ENCODE data around the gene CBLC.
"Not testable (repeated sequence)": the region's sequence is repeated elsewhere in the genome, so short reads cannot be mapped to it uniquely, and the experiment has no call there.

Gene CBLC

DNA sequence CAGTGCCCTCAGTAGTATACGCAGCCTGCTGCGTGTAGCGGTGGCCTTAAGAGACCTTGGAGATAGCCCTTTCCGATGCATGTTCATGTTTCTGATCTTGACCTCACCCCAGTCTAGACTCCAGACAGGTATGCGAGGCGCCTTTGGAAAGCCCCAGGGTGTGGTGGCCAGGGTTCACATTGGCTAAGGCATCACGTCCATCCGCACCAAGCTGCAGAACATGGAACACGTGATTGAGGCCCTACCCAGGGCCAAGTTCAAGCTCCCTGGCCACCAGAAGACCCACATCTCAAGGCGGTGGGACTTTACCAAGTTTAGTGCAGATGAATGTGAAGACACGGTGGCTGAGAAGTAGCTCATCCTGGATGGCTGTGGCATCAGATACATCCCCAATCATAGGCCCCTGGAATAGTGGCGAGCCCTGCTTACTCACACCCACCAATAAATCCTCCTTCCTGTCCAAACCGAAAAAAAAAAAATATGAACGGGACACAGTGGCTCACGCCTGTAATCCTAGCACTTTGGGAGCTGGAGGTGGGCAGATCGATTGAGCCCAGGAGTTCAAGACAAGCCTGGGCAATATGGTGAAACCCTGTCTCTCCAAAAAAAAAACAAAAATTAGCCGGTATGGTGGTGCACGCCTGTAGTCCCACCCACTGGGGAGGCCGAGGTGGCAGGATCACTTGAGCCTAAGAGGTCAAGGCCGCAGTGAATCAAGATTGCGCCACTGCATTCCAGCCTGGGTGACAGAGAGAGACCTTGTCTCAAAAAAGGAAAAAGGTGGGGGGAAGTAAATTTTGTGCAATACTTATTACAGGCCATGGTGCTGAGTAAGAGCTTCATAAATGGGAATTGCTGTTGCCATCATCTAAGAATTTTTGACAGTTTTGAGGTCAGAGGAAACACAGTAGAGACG lies 12.4 kb upstream of the CBLC start:
- no peak for DNase-seq (ENCODE audit: low spot score)

DNA sequence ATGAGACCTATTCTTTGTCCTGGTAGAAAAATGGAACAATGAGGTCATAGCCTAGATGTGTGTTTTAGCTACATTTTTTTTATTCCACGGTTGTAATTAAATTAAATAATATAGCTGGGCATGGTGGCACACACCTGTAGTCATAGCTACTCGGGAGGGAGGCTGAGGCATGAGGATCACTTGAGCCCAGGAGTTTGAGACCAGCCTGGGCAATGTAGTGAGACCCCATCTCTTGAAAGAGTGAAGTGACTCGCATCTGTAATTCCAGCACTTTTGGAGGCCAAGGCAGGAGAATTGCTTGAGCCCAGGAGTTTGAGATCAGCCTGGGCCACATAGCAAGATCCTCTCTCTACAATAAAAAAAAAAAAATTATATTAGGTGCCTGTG lies 11.7 kb upstream of the CBLC start:
- no peak for DNase-seq (ENCODE audit: low spot score)

DNA sequence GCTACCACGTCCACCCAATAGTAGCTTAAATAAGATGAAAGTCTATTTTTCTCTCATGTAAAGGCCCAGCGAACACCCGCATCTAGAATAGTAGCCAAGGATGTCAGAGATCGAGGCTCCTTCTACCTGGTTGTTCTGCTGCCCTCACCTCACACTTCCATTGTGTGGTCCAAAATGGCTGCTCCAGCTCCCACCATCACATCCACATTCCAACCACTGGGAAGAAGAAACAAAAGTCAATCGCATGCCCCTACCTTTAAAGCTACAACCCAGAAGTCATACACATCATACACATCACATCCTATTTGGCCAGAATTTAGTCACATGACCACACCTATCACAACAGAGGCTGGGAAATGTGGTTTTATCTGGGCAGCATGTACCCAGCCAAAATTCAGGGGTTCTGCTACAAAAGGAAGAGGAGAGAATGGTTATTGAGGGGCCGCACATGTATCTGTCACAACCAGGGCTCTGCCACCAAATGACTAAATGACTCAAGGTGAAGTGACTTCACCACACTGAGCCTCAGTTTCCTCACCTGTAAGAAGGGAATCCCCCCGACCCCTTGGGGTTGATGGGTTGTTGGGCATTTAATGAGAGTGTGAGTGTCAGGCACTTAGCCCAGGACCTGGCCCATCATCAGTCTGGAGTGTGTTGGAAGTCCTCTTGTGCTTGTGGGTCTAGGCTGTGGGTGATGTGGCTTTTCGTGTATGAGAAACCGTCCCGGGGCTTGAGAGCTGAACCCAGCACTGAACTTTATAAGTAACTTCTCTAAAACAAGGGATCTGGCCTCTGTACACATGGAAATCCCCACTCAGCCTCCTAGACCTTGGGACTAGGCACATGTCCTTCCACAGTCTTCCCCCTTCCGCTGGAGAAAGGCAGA lies 10.2 kb upstream of the CBLC start:
- DNase-seq (ENCODE audit: low spot score): no peak

DNA sequence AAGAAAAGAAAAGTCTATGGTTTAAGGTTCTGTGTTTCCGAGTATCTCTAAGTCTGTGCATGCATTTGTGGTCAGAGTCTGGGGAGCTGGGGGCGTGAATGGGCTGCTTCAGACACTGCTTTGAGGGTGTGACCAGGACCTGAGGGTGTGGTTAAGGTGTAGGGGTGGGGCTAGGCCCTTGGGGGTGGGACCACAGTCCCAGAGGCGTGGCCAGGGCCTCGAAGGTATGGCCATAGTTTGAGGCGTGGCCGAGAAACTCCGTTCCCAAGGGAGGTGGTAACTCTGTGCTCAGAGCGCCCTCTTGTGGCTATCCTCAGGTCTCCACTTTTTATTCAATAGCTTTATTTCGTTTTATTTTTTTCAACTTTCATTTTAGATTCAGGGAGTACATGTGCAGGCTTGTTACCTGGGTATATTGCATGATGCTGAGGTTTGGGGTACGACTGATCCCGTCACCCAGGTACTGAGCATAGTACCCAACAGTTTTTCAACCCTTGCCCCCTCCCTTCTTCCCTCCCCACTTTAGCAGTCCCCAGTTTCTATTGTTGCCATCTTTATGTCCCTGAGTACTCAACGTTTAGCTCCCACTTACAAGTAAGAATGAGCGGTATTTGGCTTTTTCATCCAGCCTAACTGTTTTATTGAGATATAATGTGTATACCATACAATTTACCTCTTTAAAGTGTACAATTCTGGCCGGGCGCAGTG lies 7.0 kb upstream of the CBLC start:
- DNase-seq (ENCODE audit: low spot score): peak; percentile 95

DNA sequence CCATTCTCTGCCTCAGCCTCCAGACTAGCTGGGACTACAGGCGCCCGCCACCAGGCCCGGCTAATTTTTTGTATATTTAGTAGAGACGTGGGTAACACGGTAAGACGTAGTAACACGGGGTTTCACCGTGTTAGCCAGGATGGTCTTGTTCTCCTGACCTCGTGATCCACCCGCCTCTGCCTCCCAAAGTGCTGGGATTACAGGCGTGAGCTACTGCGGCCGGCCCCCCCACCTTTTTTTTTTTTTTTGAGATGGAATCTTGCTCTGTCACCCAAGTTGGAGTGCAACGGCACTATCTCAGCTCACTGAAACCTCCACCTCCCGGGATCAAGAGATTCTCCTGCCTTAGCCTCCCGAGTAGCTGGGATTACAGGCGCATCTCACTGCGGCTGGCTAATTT lies 5.5 kb upstream of the CBLC start:
- DNase-seq (ENCODE audit: low spot score): not testable (repeated sequence)

DNA sequence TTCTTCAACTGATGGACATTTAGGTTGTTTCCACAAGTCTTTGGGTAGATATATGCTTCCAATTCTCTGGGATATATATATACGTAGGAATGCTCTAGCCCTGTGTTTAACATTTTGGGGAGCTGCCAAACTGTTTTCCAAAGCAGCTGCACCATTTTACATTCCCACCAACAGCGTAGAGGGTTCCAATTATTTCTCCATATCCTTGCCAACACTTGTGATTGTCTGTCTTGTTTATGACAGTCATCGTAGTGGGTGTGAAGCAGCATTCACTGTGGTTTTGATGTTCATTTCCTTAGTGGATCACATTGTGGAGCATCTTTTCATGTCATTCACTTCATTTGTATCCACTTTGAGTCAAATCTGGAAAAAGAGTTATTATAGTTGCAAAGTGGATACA lies 4.7 kb upstream of the CBLC start:
- DNase-seq (ENCODE audit: low spot score): no peak

DNA sequence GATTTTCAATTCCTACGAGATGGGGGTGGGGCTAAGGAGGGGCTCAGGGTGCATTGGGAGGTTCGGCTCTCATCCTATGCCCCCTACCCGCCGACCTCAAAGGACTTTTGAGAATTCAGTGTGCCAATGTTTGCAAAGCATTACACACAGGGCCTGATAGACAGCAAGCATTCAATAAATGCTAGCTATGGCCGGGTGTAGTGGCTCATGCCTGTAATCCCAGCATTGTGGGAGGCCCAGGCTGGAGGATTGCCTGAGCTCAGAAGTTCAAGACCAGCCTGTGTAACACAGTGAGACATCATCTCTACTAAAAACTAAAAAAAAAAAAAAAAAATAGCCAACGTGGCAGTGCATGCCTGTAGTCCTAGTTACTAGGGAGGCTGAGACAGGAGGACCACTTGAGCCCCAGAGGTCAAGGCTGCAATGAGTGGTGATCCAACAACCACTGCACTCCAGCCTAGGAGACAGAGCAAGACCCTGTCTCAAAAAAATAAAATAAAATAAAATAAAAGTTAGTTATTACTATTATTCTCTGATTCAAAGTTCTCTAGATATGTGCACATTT lies 1.9 kb upstream of the CBLC start:
- no peak for DNase-seq (ENCODE audit: low spot score)

DNA sequence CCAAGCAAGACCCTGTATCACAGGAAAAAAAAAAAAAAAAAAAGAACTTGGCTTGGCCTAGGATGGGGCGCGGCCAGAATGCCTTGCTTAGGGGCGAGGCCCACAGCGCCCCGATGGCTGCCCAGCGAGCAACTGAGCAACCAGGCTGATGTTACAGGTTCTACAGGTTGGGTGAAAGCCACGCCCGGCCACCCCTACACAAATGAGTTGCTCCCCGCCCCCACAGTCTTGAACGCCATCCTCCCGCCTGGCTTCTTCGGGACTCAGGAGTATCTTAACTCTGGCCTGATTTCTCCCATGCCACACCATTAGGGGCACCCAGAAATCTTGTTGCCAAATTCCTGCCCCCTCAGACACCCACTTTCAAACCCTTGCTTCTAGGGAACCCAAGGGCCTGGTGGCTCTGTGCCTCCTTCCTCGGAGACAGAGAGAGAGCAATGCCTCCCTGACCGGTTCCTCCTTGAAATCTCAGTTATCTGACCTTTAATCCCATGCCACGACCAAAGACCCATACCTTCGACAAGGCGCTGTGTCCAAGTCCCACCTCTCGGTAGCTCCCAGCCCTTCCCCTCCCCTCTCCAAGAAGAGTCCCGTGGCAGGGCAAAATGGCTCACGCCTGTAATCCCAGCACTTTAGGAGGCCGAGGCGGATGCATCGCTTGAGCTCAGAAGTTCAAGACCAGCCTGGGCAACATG lies 1.1 kb upstream of the CBLC start:
- DNase-seq (ENCODE audit: low spot score): no peak

DNA sequence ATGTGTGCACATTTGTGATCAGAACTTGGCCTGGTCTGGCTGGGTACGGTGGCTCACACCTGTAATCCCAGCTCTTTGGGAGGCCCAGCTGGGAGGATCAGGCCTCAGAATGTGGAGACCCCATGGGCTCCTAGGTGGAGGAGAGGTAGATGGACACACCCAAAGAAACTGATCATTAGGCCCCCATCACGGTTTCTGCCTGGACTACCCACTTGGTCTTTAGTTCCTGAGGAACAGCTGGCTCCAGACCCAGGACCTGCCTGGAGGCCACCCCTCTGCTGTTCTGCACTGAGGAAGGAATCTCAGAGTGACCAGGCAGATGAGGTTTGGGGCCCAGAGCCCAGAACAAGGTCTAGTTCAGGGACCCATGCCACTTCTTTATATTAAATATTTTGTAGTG lies 1.5 kb downstream of the CBLC start:
- no peak for DNase-seq (ENCODE audit: low spot score)

DNA sequence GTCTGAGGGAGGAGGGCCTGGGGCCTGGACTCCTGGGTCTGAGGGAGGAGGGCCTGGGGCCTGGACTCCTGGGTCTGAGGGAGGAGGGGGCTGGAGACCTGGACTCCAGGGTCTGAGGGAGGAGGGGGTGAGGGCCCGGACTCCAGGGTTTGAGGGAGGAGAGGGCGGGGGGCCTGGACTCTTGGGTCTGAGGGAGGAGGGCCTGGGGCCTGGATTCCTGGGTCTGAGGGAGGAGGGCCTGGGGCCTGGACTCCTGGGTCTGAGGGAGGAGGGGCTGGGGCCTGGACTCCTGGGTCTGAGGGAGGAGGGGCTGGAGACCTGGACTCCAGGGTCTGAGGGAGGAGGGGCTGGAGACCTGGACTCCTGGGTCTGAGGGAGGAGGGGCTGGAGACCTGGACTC lies 4.0 kb downstream of the CBLC start:
- DNase-seq (ENCODE audit: low spot score): not testable (repeated sequence)

DNA sequence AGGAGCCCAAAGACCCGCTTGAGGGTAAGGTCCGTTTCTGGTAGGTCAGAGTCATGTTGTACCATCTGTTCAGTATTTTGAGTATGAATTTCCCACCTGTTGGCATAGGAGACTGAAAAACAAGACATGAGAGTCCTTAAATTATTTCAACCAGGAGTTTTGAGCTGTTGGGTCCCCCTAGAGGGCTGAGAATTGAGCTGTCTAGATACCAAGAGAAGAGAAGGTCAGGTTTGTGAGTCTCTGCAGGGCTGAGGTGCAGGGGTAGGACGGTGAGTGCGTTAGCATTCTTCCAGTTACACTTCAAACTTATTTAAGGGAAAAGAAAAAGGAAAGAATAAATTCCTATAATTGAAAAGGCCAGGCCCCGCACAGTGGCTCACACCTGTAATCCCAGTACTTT lies 5.0 kb downstream of the CBLC start:
- DNase-seq (ENCODE audit: low spot score): no peak

DNA sequence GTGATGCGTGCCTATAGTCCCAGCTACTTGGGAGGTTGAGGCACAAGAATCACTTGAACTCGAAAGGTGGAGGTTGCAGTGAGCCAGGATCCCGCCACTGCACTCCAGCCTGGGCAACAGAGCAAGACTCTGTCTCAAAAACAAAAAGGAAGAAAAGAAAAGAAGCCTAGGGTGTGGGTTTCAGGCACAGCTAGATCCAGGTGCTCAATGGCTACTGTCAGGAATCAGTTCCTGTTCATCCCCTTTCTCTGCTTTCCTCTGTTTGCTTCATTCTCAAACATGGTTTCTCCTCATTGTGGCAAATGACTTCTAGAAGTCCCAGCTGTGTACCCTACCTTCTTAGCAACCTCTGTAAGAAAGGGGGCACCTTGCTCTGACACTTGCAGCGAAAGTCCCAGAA lies 5.9 kb downstream of the CBLC start:
- no peak for DNase-seq (ENCODE audit: low spot score)

DNA sequence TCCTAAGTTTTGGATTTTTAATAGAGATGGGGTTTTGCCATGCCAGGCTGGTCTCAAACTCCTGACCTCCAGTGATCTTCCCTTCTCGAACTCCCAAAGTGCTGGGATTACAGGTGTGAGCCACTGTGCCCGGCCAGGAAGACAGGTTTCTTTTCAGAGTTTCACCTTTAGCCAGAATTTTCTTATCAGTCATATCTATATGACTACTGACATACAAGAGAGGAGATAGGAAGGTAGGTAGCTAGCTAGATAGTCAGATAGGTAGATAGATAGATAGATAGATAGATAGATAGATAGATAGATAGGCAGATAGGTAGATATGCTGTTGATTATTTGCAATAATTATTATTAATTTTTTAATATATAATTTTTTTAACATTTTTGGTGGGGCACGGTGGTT lies 7.6 kb downstream of the CBLC start:
- DNase-seq (ENCODE audit: low spot score): no peak

DNA sequence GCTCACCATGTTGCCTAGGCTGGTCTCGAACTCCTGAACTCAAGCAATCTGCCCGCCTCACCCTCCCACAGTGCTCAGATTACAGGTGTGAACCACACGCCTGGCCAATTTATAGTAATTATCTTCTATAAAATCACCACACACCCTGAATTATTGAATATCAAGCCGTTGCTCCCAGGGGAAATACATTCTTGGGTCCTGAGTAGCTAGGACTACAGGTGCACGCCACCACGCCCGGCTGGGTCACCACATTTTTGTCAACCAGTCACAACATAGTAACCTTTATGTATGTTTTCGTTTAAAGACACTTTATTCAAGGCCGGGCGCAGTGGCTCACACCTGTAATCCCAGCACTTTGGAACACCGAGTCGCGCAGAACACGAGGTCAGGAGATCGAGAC lies 8.3 kb downstream of the CBLC start:
- no peak for DNase-seq (ENCODE audit: low spot score)

DNA sequence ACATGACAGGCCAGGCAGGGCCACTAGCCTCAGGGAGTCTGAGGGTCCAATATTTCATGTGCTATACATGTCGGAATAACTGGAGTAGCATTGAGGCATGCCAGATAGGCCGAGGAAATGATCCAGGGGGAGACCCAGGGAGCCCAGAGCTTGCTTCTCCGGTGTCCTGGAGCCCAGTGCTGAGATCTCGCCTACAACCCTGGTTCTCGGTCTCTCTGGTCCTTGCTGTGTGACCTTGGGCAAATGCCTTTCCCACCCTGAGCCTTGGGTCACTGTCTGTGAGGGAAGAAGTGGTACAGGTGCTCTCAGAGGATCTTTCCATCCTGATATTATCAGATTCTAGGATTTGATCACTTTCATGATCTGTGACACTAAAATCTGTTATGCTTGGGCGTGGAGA lies 11.3 kb downstream of the CBLC start:
- no peak for DNase-seq (ENCODE audit: low spot score)

DNA sequence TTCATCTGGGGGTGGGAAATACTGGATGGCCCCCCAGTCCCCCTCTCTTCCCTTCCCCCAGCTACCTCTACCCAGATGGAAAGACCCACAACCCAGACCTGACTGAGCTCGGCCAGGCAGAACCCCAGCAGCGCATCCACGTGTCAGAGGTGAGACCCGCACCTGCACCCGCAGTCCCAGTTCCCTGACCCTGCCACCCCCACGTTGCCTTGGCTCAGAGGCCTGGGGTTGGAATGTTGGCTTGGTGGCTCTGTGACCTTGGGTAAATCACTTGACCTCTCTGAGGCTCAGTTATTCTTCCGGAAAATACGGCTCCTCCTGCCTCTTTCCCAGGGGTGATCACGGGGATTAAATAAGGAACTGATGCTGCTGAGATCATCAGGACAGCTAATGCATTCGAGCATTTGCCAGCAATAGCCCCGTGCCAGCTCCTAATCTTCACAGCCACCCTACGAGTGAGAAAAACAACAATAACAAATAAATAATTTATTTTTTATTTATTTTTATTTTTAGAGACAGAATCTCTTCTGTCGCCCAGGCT lies 12.3 kb downstream of the CBLC start:
- DNase-seq (ENCODE audit: low spot score): no peak

DNA sequence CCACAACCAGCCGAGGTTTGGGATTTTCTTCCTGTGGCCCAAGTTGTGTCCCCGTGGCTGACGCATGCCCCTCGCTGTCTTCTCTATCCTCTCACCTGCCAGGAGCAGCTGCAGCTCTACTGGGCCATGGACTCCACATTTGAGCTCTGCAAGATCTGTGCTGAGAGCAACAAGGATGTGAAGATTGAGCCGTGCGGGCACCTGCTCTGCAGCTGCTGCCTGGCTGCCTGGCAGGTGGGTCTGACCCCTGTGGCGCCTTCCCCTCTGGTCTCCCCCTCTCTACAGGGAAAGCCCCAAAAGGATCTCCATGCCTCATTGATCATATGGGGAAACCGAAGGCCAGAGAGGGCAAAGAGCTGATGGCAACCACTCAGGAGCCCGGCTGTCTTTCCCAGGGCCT lies 14.6 kb downstream of the CBLC start:
- no peak for DNase-seq (ENCODE audit: low spot score)

DNA sequence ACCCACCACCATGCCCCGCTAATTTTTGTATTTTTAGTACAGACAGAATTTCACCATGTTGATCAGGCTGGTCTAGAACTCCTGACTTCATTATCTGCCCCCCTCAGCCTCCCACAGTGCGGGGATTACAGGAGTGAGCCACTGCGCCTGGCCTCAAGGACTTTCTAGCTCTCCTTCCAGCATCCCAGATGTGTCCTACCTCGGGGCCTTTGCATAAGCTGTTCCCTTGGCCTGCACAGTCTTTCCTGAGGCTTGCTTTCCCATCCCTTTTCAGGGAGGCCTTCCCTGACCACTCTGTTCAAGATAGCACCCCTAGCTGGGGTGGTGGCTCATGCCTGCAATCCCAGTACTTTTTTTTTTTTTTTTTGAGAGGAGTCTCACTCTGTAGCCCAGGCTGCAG lies 16.9 kb downstream of the CBLC start:
- no peak for DNase-seq (ENCODE audit: low spot score)

DNA sequence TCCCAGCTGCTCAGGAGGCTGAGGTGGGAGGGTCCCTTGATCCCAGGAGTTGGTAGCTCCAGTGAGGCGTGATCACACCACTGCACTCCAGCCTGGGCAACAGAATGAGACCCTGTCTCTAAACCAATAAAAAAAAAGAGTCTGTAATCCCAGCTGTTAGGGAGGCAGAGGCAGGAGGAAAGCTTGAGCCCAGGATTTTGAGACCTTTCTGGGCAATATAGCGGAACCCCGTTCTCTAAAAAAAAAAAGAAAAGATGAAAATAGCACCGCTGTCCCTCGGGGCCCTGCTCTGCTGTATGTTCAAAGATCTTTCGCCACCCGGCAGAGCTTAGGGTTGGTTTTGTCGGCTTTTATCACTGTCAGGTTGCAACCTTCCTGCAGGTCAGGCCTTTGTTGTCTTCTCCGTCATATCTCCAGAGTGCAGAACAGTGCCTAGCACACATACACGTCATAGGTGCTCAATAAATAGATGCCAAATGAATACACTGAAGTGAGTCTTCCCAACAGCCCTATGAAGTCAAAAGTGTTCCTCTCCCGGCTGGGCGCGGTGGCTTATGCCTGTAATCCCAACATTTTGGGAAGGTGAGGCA lies 17.8 kb downstream of the CBLC start:
- DNase-seq (ENCODE audit: low spot score): no peak

DNA sequence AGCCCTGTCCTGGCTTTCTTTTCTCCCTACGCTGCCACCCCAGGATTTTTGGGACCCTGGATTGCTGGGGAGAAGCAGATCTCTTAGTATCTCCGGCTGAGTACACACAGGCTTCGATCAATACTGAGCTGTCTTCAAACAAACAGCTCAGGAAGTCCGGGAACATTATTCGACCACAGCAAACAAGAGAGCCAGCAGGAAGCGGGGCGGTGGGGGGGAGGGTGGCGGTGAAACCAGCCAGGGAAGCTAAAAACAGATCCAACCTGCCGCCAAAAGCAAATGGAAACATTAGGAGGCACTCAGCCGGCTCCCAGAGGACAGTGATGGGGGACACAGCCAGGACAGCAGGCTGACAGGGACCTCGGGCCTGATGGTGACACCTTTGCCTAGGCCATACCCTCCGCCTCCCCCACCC lies 19.0 kb downstream of the CBLC start:
- no peak for DNase-seq (ENCODE audit: low spot score)

Data from AG20443 (cell line).